HepG2 (cell line): ENCODE data around the gene GCLM. TPM values are rescaled to one million over a fixed set of nuclear protein-coding genes. Genes with fewer than 3 reads are reported as not detected.

Source experiments
- CREBL2 ChIP-seq: sonication (generic); formaldehyde crosslinking; IDR thresholded peaks from 2 replicates; pipeline ENCODE4 v1.8.1; 2023; ENCODE audit warnings: missing genetic modification reagents, mild to moderate bottlenecking, borderline replicate concordance
- DZIP1 ChIP-seq: sonication (generic); formaldehyde crosslinking; IDR thresholded peaks from 2 replicates; pipeline ENCODE4 v1.5.0; 2020; ENCODE audit warnings: mild to moderate bottlenecking, missing genetic modification reagents
- FOSL2 ChIP-seq: sonication (generic); formaldehyde crosslinking; IDR thresholded peaks from 2 replicates; pipeline ENCODE4 v1.4.0; 2020; ENCODE audit warnings: missing genetic modification reagents
- MNT ChIP-seq: fragments of 450-650 bp; IDR thresholded peaks from 2 replicates; pipeline ENCODE4 v1.6.1; 2016
- SAFB2 ChIP-seq: sonication (generic); formaldehyde crosslinking; IDR thresholded peaks from 2 replicates; pipeline ENCODE4 v1.5.1; 2020; ENCODE audit warnings: missing genetic modification reagents, low read depth, mild to moderate bottlenecking, borderline replicate concordance
- SKIL ChIP-seq: sonication (generic); formaldehyde crosslinking; IDR thresholded peaks from 2 replicates; pipeline ENCODE4 v1.8.0; 2022; ENCODE audit warnings: missing genetic modification reagents, mild to moderate bottlenecking, moderate library complexity, borderline replicate concordance
- TAF1 ChIP-seq: sonication (generic); formaldehyde crosslinking; IDR thresholded peaks from 2 replicates; pipeline ENCODE4 v1.4.0; 2020; ENCODE audit warnings: missing genetic modification reagents
- TGIF2 ChIP-seq: IDR thresholded peaks from 2 replicates; pipeline ENCODE4 v1.6.1; 2016; ENCODE audit warnings: control low read depth, missing compliant biosample characterization
- THAP11 ChIP-seq: IDR thresholded peaks from 2 replicates; pipeline ENCODE4 v1.6.1; 2016; ENCODE audit warnings: missing biosample characterization, missing genetic modification reagents
- THAP7 ChIP-seq: sonication (generic); formaldehyde crosslinking; IDR thresholded peaks from 2 replicates; pipeline ENCODE4 v1.8.1; 2023; ENCODE audit warnings: mild to moderate bottlenecking, missing genetic modification reagents
- THAP8 ChIP-seq: sonication (generic); formaldehyde crosslinking; IDR thresholded peaks from 2 replicates; pipeline ENCODE4 v1.5.1; 2020; ENCODE audit warnings: missing genetic modification reagents, mild to moderate bottlenecking, borderline replicate concordance
- U2AF2 ChIP-seq: fragments of 200-400 bp; formaldehyde crosslinking; IDR thresholded peaks from 2 replicates; pipeline ENCODE4 v1.6.1; 2017; ENCODE audit warnings: low read depth, mild to moderate bottlenecking, low read length
- ZBTB42 ChIP-seq: sonication (generic); formaldehyde crosslinking; IDR thresholded peaks from 2 replicates; pipeline ENCODE4 v1.5.0; 2020; ENCODE audit warnings: mild to moderate bottlenecking, missing genetic modification reagents
- ZNF276 ChIP-seq: sonication (generic); formaldehyde crosslinking; IDR thresholded peaks from 2 replicates; pipeline ENCODE4 v1.4.0; 2020; ENCODE audit warnings: mild to moderate bottlenecking, low read depth, missing genetic modification reagents
- ZNF547 ChIP-seq: sonication (generic); formaldehyde crosslinking; IDR thresholded peaks from 2 replicates; pipeline ENCODE4 v1.5.1; 2020; ENCODE audit warnings: mild to moderate bottlenecking, missing genetic modification reagents
- ZNF775 ChIP-seq: sonication (generic); formaldehyde crosslinking; IDR thresholded peaks from 2 replicates; pipeline ENCODE4 v1.4.0; 2020; ENCODE audit warnings: missing genetic modification reagents, mild to moderate bottlenecking, moderate library complexity, borderline replicate concordance
- ZNF780A ChIP-seq: sonication (generic); formaldehyde crosslinking; IDR thresholded peaks from 2 replicates; pipeline ENCODE4 v1.8.0; 2022; ENCODE audit warnings: mild to moderate bottlenecking, missing genetic modification reagents, moderate library complexity
- ZZZ3 ChIP-seq: sonication (generic); formaldehyde crosslinking; IDR thresholded peaks from 2 replicates; pipeline ENCODE4 v1.4.0; 2020; ENCODE audit warnings: missing genetic modification reagents, mild to moderate bottlenecking, borderline replicate concordance
- polyA plus RNA-seq, 8 experiments: library from polyadenylated mRNA; depleted of rRNA in 3 of 8; stranded (reverse) in 7 of 8; unstranded in 1 of 8; fragments of >200 nt; fragmentation: Illumina TruSeq in 4 of 8; extraction: Trizol in 4 of 8; gene quantifications; 2 replicates each; pipeline versions ENCODE4 v1.2.1 to v1.2.3, GENCODE V29; 2011 to 2016; ENCODE audit warnings: low read depth in 4 of 8, missing spikeins in 1 of 8, mixed read lengths in 1 of 8; ENCODE audit not compliant: insufficient read depth in 1 of 8
- total RNA-seq, 5 experiments: library from RNA; depleted of rRNA; stranded (reverse); fragments of >200 nt; fragmentation: Illumina TruSeq; extraction: Trizol; gene quantifications; 2 replicates each; pipeline ENCODE4 v1.2.3, GENCODE V29; 2016; ENCODE audit warnings: low read depth in 1 of 5

The GCLM gene
- total and polyA plus RNA-seq, 2 of the 13 experiments (the other 11 are each of a cell fraction or from before 2014, with no cell fraction given) = 8.7 to 29.9 TPM

GRCh38 chr1:93846206-93846991 lies 62.8 kb downstream of the GCLM start (continued):
- TF ChIP-seq ZNF775 (CRISPR knock-in tag) (no peak), SKIL (CRISPR knock-in tag) (no peak), TAF1 (CRISPR knock-in tag) (peak; percentile 68), TGIF2 (CRISPR knock-in tag) (no peak), ZNF780A (no peak), ZZZ3 (no peak), U2AF2 (no peak), ZBTB42 (CRISPR knock-in tag) (0 out of 2 replicates have a peak, but pooled peaks have one; percentile 22), CREBL2 (CRISPR knock-in tag) (no peak; the same call in 1 of the 2 replicates), THAP11 (CRISPR knock-in tag) (no peak), ZNF276 (CRISPR knock-in tag) (no peak), SAFB2 (CRISPR knock-in tag) (no peak), THAP7 (CRISPR knock-in tag) (peak; percentile 70; the same call in 1 of the 2 replicates), ZNF547 (CRISPR knock-in tag) (peak; percentile 14; the same call in 1 of the 2 replicates), MNT (no peak), FOSL2 (no peak), DZIP1 (CRISPR knock-in tag) (no peak), THAP8 (CRISPR knock-in tag) (no peak)
